Right lobe of liver (tissue), 4 donors: ENCODE results near the gene RAVER2.

Experiments used
- POLR2A ChIP-seq: fragments of 450-650 bp; IDR thresholded peaks from one replicate; pipeline ENCODE4 v1.6.1; 2017; ENCODE audit warnings: antibody characterized with exemption, mild to moderate bottlenecking
- TF ChIP-seq, protein P1 (sequence below), 4 donors: fragments of 200-600 bp in 3 of 4; fragments of 450-650 bp in 1 of 4; IDR thresholded peaks; one replicate each; pipeline versions ENCODE4 v1.5.1 to v1.8.0; 2016 to 2022; ENCODE audit warnings: antibody characterized with exemption in 4 of 4, mild to moderate bottlenecking in 2 of 4
- donor health status: DM: no; HTN: no; CAD: no.
- donor health status: DM: no; HTN: no; CAD: no.
- donor health status: DM: no; HTN: yes; CAD: no.

DNA sequence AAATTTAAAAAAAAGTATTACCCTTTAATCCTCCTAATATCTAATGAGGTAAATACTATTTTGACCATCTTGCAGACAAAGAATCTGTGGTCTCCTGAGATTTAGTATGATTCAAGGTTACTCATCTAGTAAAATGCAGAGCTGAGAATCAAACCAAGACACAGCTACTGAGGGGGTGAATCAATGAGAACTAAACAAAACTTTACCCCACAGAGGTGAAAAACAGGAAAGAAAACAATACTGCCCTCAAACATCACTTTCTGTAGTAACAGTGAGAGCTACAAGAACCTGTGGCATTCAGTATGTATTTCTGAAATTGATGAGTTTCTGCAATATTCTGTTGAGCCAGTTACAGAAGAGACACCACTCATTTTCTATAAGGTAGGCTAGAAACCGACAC, 136.4 kb downstream of the RAVER2 start:
- TF ChIP-seq POLR2A: no peak
- TF ChIP-seq, protein P1, sequence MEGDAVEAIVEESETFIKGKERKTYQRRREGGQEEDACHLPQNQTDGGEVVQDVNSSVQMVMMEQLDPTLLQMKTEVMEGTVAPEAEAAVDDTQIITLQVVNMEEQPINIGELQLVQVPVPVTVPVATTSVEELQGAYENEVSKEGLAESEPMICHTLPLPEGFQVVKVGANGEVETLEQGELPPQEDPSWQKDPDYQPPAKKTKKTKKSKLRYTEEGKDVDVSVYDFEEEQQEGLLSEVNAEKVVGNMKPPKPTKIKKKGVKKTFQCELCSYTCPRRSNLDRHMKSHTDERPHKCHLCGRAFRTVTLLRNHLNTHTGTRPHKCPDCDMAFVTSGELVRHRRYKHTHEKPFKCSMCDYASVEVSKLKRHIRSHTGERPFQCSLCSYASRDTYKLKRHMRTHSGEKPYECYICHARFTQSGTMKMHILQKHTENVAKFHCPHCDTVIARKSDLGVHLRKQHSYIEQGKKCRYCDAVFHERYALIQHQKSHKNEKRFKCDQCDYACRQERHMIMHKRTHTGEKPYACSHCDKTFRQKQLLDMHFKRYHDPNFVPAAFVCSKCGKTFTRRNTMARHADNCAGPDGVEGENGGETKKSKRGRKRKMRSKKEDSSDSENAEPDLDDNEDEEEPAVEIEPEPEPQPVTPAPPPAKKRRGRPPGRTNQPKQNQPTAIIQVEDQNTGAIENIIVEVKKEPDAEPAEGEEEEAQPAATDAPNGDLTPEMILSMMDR (IDR thresholded peaks at IDR 0.05): no peak
